Naive thymus-derived CD4-positive, alpha-beta T cell (primary cell): ENCODE data around the gene ELAVL1. TPM values are rescaled to one million over a fixed set of nuclear protein-coding genes. Genes with fewer than 3 reads are reported as not detected.

ENCODE experiments used
- polyA plus RNA-seq, 2 donors: library from polyadenylated mRNA; unstranded; fragments of 300-500 nt; fragmentation: Illumina TruSeq; gene quantifications; one replicate each; pipeline ENCODE4 v1.2.3, GENCODE V29; 2021
- total RNA-seq, 6 experiments: library from RNA in 5 of 6; stranded (reverse) in 5 of 6; gene quantifications; 1 replicate in 5 of 6; 2 replicates in 1 of 6; pipeline ENCODE4 v1.2.3 and lab custom pipeline; 2021 to 2026

Gene ELAVL1
- total and polyA plus RNA-seq, 7 experiments from 2014 or later, result 32.4 to 117 (median 49.6) TPM

Other genes with a start within 250 kb of the ELAVL1 start
- not detected for gene CLEC4M, start 242.4 kb downstream of the ELAVL1 start, total RNA-seq
- gene CLEC4M, start 242.4 kb downstream of the ELAVL1 start, polyA plus RNA-seq, result under 1 TPM in 1 of 2 donors, not detected in 1; 0.74 TPM
- gene EVI5L, start 175.4 kb downstream of the ELAVL1 start, total RNA-seq, result 10 to 100 TPM in 3 of 5 experiments, 1 to 10 TPM in 2; 7.4 to 12.2 (median 11.4) TPM
- gene EVI5L, start 175.4 kb downstream of the ELAVL1 start, polyA plus RNA-seq, result 1 to 10 TPM; 2.5 to 3.8 TPM
- 1 to 10 TPM in 1 of 5 experiments, under 1 TPM in 3, not detected in 1; 0.08 to 1.2 (median 0.16) TPM for gene PRR36, start 131.3 kb downstream of the ELAVL1 start, total RNA-seq
- under 1 TPM; 0.08 to 0.12 TPM for gene PRR36, start 131.3 kb downstream of the ELAVL1 start, polyA plus RNA-seq
- under 1 TPM in 1 of 5 experiments, not detected in 4; 0.24 TPM for gene LRRC8E, start 117.1 kb downstream of the ELAVL1 start, total RNA-seq
- gene LRRC8E, start 117.1 kb downstream of the ELAVL1 start, polyA plus RNA-seq, result under 1 TPM in 1 of 2 donors, not detected in 1; 0.53 TPM
- gene MAP2K7, start 101.8 kb downstream of the ELAVL1 start, total RNA-seq, result 100 to 1,000 TPM in 1 of 5 experiments, 10 to 100 TPM in 4; 48.7 to 109 (median 66.5) TPM
- gene MAP2K7, start 101.8 kb downstream of the ELAVL1 start, polyA plus RNA-seq, result 1 to 10 TPM; 1.8 to 2.0 TPM
- 1 to 10 TPM in 4 of 5 experiments, under 1 TPM in 1; 0.27 to 4.0 (median 1.6) TPM for gene TGFBR3L, start 90.8 kb downstream of the ELAVL1 start, total RNA-seq
- gene TGFBR3L, start 90.8 kb downstream of the ELAVL1 start, polyA plus RNA-seq, result not detected
- gene SNAPC2, start 85.3 kb downstream of the ELAVL1 start, total RNA-seq, result 10 to 100 TPM; 12.3 to 24.4 (median 21.4) TPM
- gene SNAPC2, start 85.3 kb downstream of the ELAVL1 start, polyA plus RNA-seq, result 10 to 100 TPM; 11.5 to 18.2 TPM
- gene CTXN1, start 79.5 kb downstream of the ELAVL1 start, total RNA-seq, result under 1 TPM in 1 of 5 experiments, not detected in 4; 0.32 TPM
- not detected for gene CTXN1, start 79.5 kb downstream of the ELAVL1 start, polyA plus RNA-seq
- gene TIMM44, start 62.0 kb downstream of the ELAVL1 start, total RNA-seq, result 10 to 100 TPM; 65.3 to 97.6 (median 73.8) TPM
- 10 to 100 TPM; 16.7 to 22.8 TPM for gene TIMM44, start 62.0 kb downstream of the ELAVL1 start, polyA plus RNA-seq
- gene CCL25, start 47.1 kb upstream of the ELAVL1 start, total RNA-seq, result 1 to 10 TPM in 1 of 5 experiments, not detected in 4; 2.3 TPM
- gene CCL25, start 47.1 kb upstream of the ELAVL1 start, polyA plus RNA-seq, result not detected
- gene FBN3, start 144.0 kb upstream of the ELAVL1 start, total RNA-seq, result not detected
- gene FBN3, start 144.0 kb upstream of the ELAVL1 start, polyA plus RNA-seq, result not detected
- gene CERS4, start 203.7 kb upstream of the ELAVL1 start, total RNA-seq, result 10 to 100 TPM; 17.2 to 32.4 (median 27.4) TPM
- gene CERS4, start 203.7 kb upstream of the ELAVL1 start, polyA plus RNA-seq, result 10 to 100 TPM; 11.2 to 12.3 TPM